WERI-Rb-1 (cell line): Measurements from ENCODE around the gene AHCYL1.
"Not testable (repeated sequence)": the region's sequence is repeated elsewhere in the genome, so short reads cannot be mapped to it uniquely, and the experiment has no call there.

ENCODE experiments used
- DNase-seq: peaks from one replicate; pipeline ENCODE4 v3.0.0-alpha.2; 2020
- H3K27ac ChIP-seq: fragments of 250-450 bp; sonication (Bioruptor Pico); 2 replicates; pipeline ENCODE4 v1.5.1; 2020; ENCODE audit warnings: mild to moderate bottlenecking, moderate library complexity
- H3K27me3 ChIP-seq: fragments of 250-450 bp; sonication (Bioruptor Pico); 2 replicates; pipeline ENCODE4 v1.5.1; 2021; ENCODE audit warnings: mild to moderate bottlenecking, low read depth, moderate library complexity; ENCODE audit not compliant: insufficient read depth, severe bottlenecking
- H3K36me3 ChIP-seq: fragments of 250-450 bp; sonication (Bioruptor Pico); 2 replicates; pipeline ENCODE4 v1.5.1; 2020; ENCODE audit warnings: mild to moderate bottlenecking, moderate library complexity
- H3K4me3 ChIP-seq: 2 replicates; pipeline ENCODE4 v1.5.1; 2011; ENCODE audit warnings: low read depth, mild to moderate bottlenecking, control low read depth, low read length
- H3K9me3 ChIP-seq: fragments of 250-450 bp; sonication (Bioruptor Pico); 2 replicates; pipeline ENCODE4 v1.5.1; 2021; ENCODE audit warnings: mild to moderate bottlenecking, moderate library complexity; ENCODE audit not compliant: severe bottlenecking
- CTCF ChIP-seq: IDR thresholded peaks from 2 replicates; pipeline ENCODE4 v1.5.1; 2011; ENCODE audit warnings: low read depth, mild to moderate bottlenecking, control low read depth, inconsistent platforms, low read length

Gene AHCYL1

GRCh38 chr1:109944541-109944940 lies 40.0 kb upstream of the AHCYL1 start:
- Histone ChIP-seq H3K27me3 (no peaks in the 10 kb centered on the region), H3K36me3 (no peaks in the 10 kb centered on the region), H3K4me3 (no peak overlapping the region), H3K27ac (no peak overlapping the region), H3K9me3 (no peaks in the 10 kb centered on the region)
- no peak for DNase-seq
- TF ChIP-seq CTCF: no peak

GRCh38 chr1:109946511-109946910 lies 38.1 kb upstream of the AHCYL1 start:
- Histone ChIP-seq H3K36me3 (no peaks in the 10 kb centered on the region), H3K4me3 (no peak overlapping the region), H3K27me3 (no peaks in the 10 kb centered on the region), H3K9me3 (no peaks in the 10 kb centered on the region), H3K27ac (no peak overlapping the region)
- DNase-seq: no peak
- no peak for TF ChIP-seq CTCF

- DNase-seq: no peak
- TF ChIP-seq CTCF: no peak
Observed at GRCh38 chr1:109947582-109948284, 36.8 kb upstream of the AHCYL1 start.

GRCh38 chr1:109948285-109948630 lies 36.3 kb upstream of the AHCYL1 start:
- no peaks in the 10 kb centered on the region for H3K9me3 ChIP-seq
- no peak for DNase-seq
- TF ChIP-seq CTCF: no peak
- H3K4me3 ChIP-seq: no peak overlapping the region
- H3K36me3 ChIP-seq: no peaks in the 10 kb centered on the region
- no peak overlapping the region for H3K27ac ChIP-seq
- H3K27me3 ChIP-seq: no peaks in the 10 kb centered on the region

More at GRCh38 chr1:109947582-109948284, 36.8 kb upstream of the AHCYL1 start:
- Histone ChIP-seq H3K36me3 (no peaks in the 10 kb centered on the region), H3K27me3 (no peaks in the 10 kb centered on the region), H3K4me3 (no peak overlapping the region), H3K27ac (no peak overlapping the region), H3K9me3 (no peaks in the 10 kb centered on the region)

GRCh38 chr1:109950038-109950437 lies 34.5 kb upstream of the AHCYL1 start:
- H3K27me3 ChIP-seq: no peaks in the 10 kb centered on the region
- TF ChIP-seq CTCF: no peak
- H3K36me3 ChIP-seq: no peaks in the 10 kb centered on the region
- no peaks in the 10 kb centered on the region for H3K9me3 ChIP-seq
- no peak for DNase-seq
- H3K27ac ChIP-seq: no peak overlapping the region
- no peak overlapping the region for H3K4me3 ChIP-seq

GRCh38 chr1:109950509-109950908 lies 34.1 kb upstream of the AHCYL1 start:
- TF ChIP-seq CTCF: no peak
- no peak overlapping the region for H3K4me3 ChIP-seq
- no peaks in the 10 kb centered on the region for H3K9me3 ChIP-seq
- H3K27ac ChIP-seq: no peak overlapping the region
- DNase-seq: no peak
- no peaks in the 10 kb centered on the region for H3K36me3 ChIP-seq
- no peaks in the 10 kb centered on the region for H3K27me3 ChIP-seq

GRCh38 chr1:109951501-109951900 lies 33.1 kb upstream of the AHCYL1 start:
- H3K27ac ChIP-seq, H3K36me3 ChIP-seq, H3K9me3 ChIP-seq, H3K4me3 ChIP-seq, DNase-seq, H3K27me3 ChIP-seq: not testable (repeated sequence)
